H9 (cell line): ENCODE results near the gene OTUB1. TPM values are rescaled to one million over a fixed set of nuclear protein-coding genes. Genes with fewer than 3 reads are reported as not detected.

Source experiments
- DNase-seq: peaks from one replicate; pipeline ENCODE4 v3.0.0-alpha.2; 2017
- H2AFZ ChIP-seq: one replicate; pipeline ENCODE4 v1.6.1; 2013; ENCODE audit warnings: mild to moderate bottlenecking, low read length, control low read depth, moderate library complexity
- H2AK5ac ChIP-seq: 2 replicates; pipeline ENCODE4 v1.6.1; 2013; ENCODE audit warnings: low read length, control low read depth, mixed read lengths; ENCODE audit not compliant: insufficient read length
- H2BK120ac ChIP-seq: one replicate; pipeline ENCODE4 v1.6.1; 2013; ENCODE audit warnings: low read depth, mild to moderate bottlenecking, low read length, control low read depth, inconsistent platforms; ENCODE audit not compliant: poor library complexity, severe bottlenecking
- H2BK12ac ChIP-seq: 2 replicates; pipeline ENCODE4 v1.6.1; 2013; ENCODE audit warnings: low read length, control low read depth, mixed read lengths, low read depth; ENCODE audit not compliant: insufficient read length
- H2BK15ac ChIP-seq: 2 replicates; pipeline ENCODE4 v1.6.1; 2013; ENCODE audit warnings: low read depth, low read length, control low read depth
- H2BK20ac ChIP-seq: one replicate; pipeline ENCODE4 v1.6.1; 2013; ENCODE audit warnings: low read depth, mild to moderate bottlenecking, low read length, control low read depth, inconsistent platforms; ENCODE audit not compliant: poor library complexity, severe bottlenecking
- H2BK5ac ChIP-seq: 2 replicates; pipeline ENCODE4 v1.6.1; 2013; ENCODE audit warnings: low read length, control low read depth, mixed read lengths; ENCODE audit not compliant: insufficient read length
- H3K14ac ChIP-seq: 2 replicates; pipeline ENCODE4 v1.6.1; 2013; ENCODE audit warnings: low read length, control low read depth; ENCODE audit not compliant: insufficient read depth
- H3K18ac ChIP-seq: 2 replicates; pipeline ENCODE4 v1.6.1; 2013; ENCODE audit warnings: low read depth, mild to moderate bottlenecking, mixed read lengths, low read length, control low read depth; ENCODE audit not compliant: insufficient read length
- H3K23ac ChIP-seq: 2 replicates; pipeline ENCODE4 v1.6.1; 2013; ENCODE audit warnings: low read length, control low read depth, mixed read lengths, low read depth; ENCODE audit not compliant: insufficient read length
- H3K23me2 ChIP-seq: 2 replicates; pipeline ENCODE4 v1.6.1; 2013; ENCODE audit warnings: low read depth, mild to moderate bottlenecking, mixed read lengths, low read length, control low read depth; ENCODE audit not compliant: insufficient read length, poor library complexity, severe bottlenecking
- H3K27ac ChIP-seq: 2 replicates; pipeline ENCODE4 v1.5.1; 2013; ENCODE audit warnings: low read length, control low read depth, mixed read lengths, low read depth; ENCODE audit not compliant: insufficient read length
- H3K27me3 ChIP-seq: 2 replicates; pipeline ENCODE4 v1.6.1; 2013; ENCODE audit warnings: low read length, control low read depth, inconsistent platforms; ENCODE audit not compliant: insufficient read depth
- H3K4ac ChIP-seq: 2 replicates; pipeline ENCODE4 v1.6.1; 2013; ENCODE audit warnings: low read depth, mild to moderate bottlenecking, control low read depth, inconsistent platforms, low read length, moderate library complexity
- H3K4me1 ChIP-seq: 2 replicates; pipeline ENCODE4 v1.6.1; 2013; ENCODE audit warnings: low read length, control low read depth, inconsistent platforms; ENCODE audit not compliant: insufficient read depth
- H3K4me2 ChIP-seq: 2 replicates; pipeline ENCODE4 v1.6.1; 2013; ENCODE audit warnings: low read length, control low read depth, mixed read lengths; ENCODE audit not compliant: insufficient read length, insufficient read depth
- H3K56ac ChIP-seq: 2 replicates; pipeline ENCODE4 v1.6.1; 2013; ENCODE audit warnings: low read depth, mild to moderate bottlenecking, mixed read lengths, low read length, control low read depth; ENCODE audit not compliant: insufficient read length
- H3K79me1 ChIP-seq: 2 replicates; pipeline ENCODE4 v1.6.1; 2013; ENCODE audit warnings: low read depth, mild to moderate bottlenecking, moderate library complexity, low read length, control low read depth, inconsistent platforms; ENCODE audit not compliant: insufficient read depth, poor library complexity, severe bottlenecking
- H3K79me2 ChIP-seq: 2 replicates; pipeline ENCODE4 v1.6.1; 2013; ENCODE audit warnings: low read length, control low read depth, inconsistent platforms; ENCODE audit not compliant: insufficient read depth
- H3K9ac ChIP-seq: 2 replicates; pipeline ENCODE4 v1.6.1; 2013; ENCODE audit warnings: low read length, control low read depth, mixed read lengths; ENCODE audit not compliant: insufficient read length; ENCODE audit errors: extremely low read depth
- H3K9me3 ChIP-seq: one replicate; pipeline ENCODE4 v1.6.1; 2013; ENCODE audit warnings: low read depth, low read length, inconsistent platforms; ENCODE audit not compliant: control insufficient read depth
- H3T11ph ChIP-seq: one replicate; pipeline ENCODE4 v1.6.1; 2013; ENCODE audit warnings: mild to moderate bottlenecking, low read length, control low read depth, inconsistent platforms
- H4K20me1 ChIP-seq: one replicate; pipeline ENCODE4 v1.6.1; 2013; ENCODE audit not compliant: control insufficient read depth, insufficient read length, insufficient read depth
- H4K5ac ChIP-seq: 2 replicates; pipeline ENCODE4 v1.6.1; 2013; ENCODE audit warnings: low read depth, mild to moderate bottlenecking, mixed read lengths, low read length, control low read depth; ENCODE audit not compliant: insufficient read length
- H4K8ac ChIP-seq: replicated peaks from 2 replicates; pipeline ENCODE4 v1.6.1; 2013; ENCODE audit warnings: low read length, control low read depth, mixed read lengths, low read depth; ENCODE audit not compliant: insufficient read length
- H4K91ac ChIP-seq: 2 replicates; pipeline ENCODE4 v1.6.1; 2013; ENCODE audit warnings: low read depth, mild to moderate bottlenecking, moderate library complexity, mixed read lengths, low read length, control low read depth; ENCODE audit not compliant: insufficient read length
- H3K27ac Mint-ChIP-seq, 3 experiments: 2 replicates in 2 of 3; 3 replicates in 1 of 3; pipeline ENCODE4 v1.8.0; 2020 to 2021; ENCODE audit warnings: mixed read lengths in 3 of 3, mild to moderate bottlenecking in 1 of 3, moderate library complexity in 1 of 3
- H3K27me3 Mint-ChIP-seq: 2 replicates; pipeline ENCODE4 v1.8.0; 2021; ENCODE audit warnings: low read depth, mild to moderate bottlenecking, moderate library complexity, mixed read lengths
- H3K36me3 Mint-ChIP-seq, 3 experiments: 2 replicates in 2 of 3; 3 replicates in 1 of 3; pipeline ENCODE4 v1.8.0; 2020 to 2021; ENCODE audit warnings: low read depth in 3 of 3, mixed read lengths in 3 of 3; ENCODE audit not compliant: insufficient read depth in 1 of 3
- H3K4me1 Mint-ChIP-seq, 2 experiments: 2 replicates each; pipeline ENCODE4 v1.8.0; 2020; ENCODE audit warnings: mixed read lengths in 2 of 2
- H3K4me3 Mint-ChIP-seq, 2 experiments: 2 replicates in 1 of 2; 3 replicates in 1 of 2; pipeline ENCODE4 v1.8.0; 2020 to 2021; ENCODE audit warnings: mild to moderate bottlenecking in 2 of 2, mixed read lengths in 2 of 2, moderate library complexity in 1 of 2
- H3K9me3 Mint-ChIP-seq, 2 experiments: 2 replicates in 1 of 2; 3 replicates in 1 of 2; pipeline ENCODE4 v1.8.0; 2020; ENCODE audit warnings: mild to moderate bottlenecking in 2 of 2, mixed read lengths in 2 of 2, moderate library complexity in 1 of 2
- CTCF ChIP-seq: fragments of 200-600 bp; sonication (generic); conservative IDR thresholded peaks from 3 replicates; pipeline ENCODE4 v1.8.0; 2021; ENCODE audit warnings: antibody characterized with exemption, mild to moderate bottlenecking
- WGBS: extraction: QIAGEN DNeasy Blood & Tissue Kit; methylation state at CpG from one replicate; pipeline ENCODE4 v1.1.7; 2013; ENCODE audit warnings: missing lambda C conversion rate, low lambda C conversion rate, mixed read lengths; ENCODE audit not compliant: insufficient read length; ENCODE audit errors: extremely low coverage; 5-methylcytosine and 5-hydroxymethylcytosine counted together
- total RNA-seq: library from RNA; stranded (reverse); gene quantifications from 2 replicates; pipeline ENCODE4 v1.2.1, GENCODE V29; 2021

Gene OTUB1
- total RNA-seq, 1 experiment from 2014 or later = 114 TPM

- no peak for TF ChIP-seq CTCF
- Histone ChIP-seq H3K56ac (no peak overlapping the region), H2BK120ac (no peak overlapping the region), H2BK5ac (no peak overlapping the region), H4K5ac (no peak overlapping the region), H4K20me1 (no peaks in the 10 kb centered on the region), H3K4me2 (no peak overlapping the region), H3K23me2 (no peaks in the 10 kb centered on the region), H3K79me1 (no peaks in the 10 kb centered on the region), H3K4ac (no peak overlapping the region), H3K27me3 (peaks cover 12% of the 10 kb centered on the region; the same call in 1 of the 2 replicates), H2BK12ac (no peak overlapping the region), H4K91ac (no peak overlapping the region), H2AK5ac (no peak overlapping the region), H2AFZ (no peak overlapping the region), H3T11ph (no peak overlapping the region), H3K9me3 (no peaks in the 10 kb centered on the region), H3K14ac (no peak overlapping the region), H2BK15ac (no peak overlapping the region), H3K18ac (peak overlapping the region; percentile 29), H2BK20ac (no peak overlapping the region), H3K27ac (no peak overlapping the region), H3K23ac (no peak overlapping the region), H3K4me1 (no peaks in the 10 kb centered on the region; the same call in 1 of the 2 replicates), H3K9ac (no peak overlapping the region), H3K79me2 (no peaks in the 10 kb centered on the region), H4K8ac (no peak overlapping the region)
- peaks cover 60% of the 10 kb centered on the region for H3K27me3 Mint-ChIP-seq
- no peak for DNase-seq
- peaks cover 43 to 58% of the 10 kb centered on the region in 2 experiments for H3K4me1 Mint-ChIP-seq
- no peaks in the 10 kb centered on the region; a peak in 2 of 7 replicates for H3K36me3 Mint-ChIP-seq
- 0 out of 7 replicates have a peak overlapping the region, but pooled peaks of 1 of the 3 experiments have one; percentile 47 for H3K27ac Mint-ChIP-seq
- no CpG with 5 or more reads among the region's 20 CpGs for WGBS
- H3K4me3 Mint-ChIP-seq = no peak overlapping the region; a peak in 1 of 5 replicates
- no peaks in the 10 kb centered on the region for H3K9me3 Mint-ChIP-seq
Observed at GRCh38 chr11:64027651-64028397, 41.6 kb downstream of the OTUB1 start.
